Fibroblast of lung (primary cell): Measurements from ENCODE around the gene TBL2.
"Not testable (repeated sequence)": the region's sequence is repeated elsewhere in the genome, so short reads cannot be mapped to it uniquely, and the experiment has no call there.

Experiments used
- EZH2 ChIP-seq: IDR thresholded peaks from 2 replicates; pipeline ENCODE4 v1.5.1; 2012; ENCODE audit warnings: low read length, control low read depth, mild to moderate bottlenecking; ENCODE audit errors: missing control alignments
- TF ChIP-seq, protein P1 (sequence below), 2 donors: IDR thresholded peaks in 1 of 2; conservative IDR thresholded peaks in 1 of 2; 1 replicate in 1 of 2; 2 replicates in 1 of 2; pipeline ENCODE4 v1.5.1; 2011 to 2012; ENCODE audit warnings: low read length in 2 of 2, control low read depth in 1 of 2, inconsistent platforms in 1 of 2, low read depth in 1 of 2, mild to moderate bottlenecking in 1 of 2

DNA sequence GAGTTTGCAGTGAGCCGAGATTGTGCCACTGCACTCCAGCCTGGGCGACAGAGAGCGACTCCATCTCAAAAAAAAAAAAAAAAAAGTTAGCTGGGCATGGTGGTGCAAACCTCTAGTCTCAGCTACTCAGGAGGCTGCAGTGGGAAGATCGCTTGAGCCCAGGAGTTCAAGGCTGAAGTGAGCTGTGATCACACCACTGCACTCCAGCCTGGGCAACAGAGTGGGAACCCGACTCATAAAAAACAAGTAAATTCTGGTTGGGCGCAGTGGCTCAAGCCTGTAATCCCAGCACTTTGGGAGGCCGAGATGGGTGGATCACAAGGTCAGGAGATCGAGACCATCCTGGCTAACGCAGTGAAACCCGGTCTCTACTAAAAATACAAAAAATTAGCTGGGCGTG is 41.0 kb upstream of the TBL2 start:
- TF ChIP-seq, protein P1, sequence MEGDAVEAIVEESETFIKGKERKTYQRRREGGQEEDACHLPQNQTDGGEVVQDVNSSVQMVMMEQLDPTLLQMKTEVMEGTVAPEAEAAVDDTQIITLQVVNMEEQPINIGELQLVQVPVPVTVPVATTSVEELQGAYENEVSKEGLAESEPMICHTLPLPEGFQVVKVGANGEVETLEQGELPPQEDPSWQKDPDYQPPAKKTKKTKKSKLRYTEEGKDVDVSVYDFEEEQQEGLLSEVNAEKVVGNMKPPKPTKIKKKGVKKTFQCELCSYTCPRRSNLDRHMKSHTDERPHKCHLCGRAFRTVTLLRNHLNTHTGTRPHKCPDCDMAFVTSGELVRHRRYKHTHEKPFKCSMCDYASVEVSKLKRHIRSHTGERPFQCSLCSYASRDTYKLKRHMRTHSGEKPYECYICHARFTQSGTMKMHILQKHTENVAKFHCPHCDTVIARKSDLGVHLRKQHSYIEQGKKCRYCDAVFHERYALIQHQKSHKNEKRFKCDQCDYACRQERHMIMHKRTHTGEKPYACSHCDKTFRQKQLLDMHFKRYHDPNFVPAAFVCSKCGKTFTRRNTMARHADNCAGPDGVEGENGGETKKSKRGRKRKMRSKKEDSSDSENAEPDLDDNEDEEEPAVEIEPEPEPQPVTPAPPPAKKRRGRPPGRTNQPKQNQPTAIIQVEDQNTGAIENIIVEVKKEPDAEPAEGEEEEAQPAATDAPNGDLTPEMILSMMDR (conservative IDR thresholded peaks at IDR 0.05 in 1 of 2, IDR thresholded peaks at IDR 0.05 in 1 of 2; ENCODE audit: low read depth in 1 of 2, low read length in 2 of 2): not testable (repeated sequence)
- not testable (repeated sequence) for TF ChIP-seq EZH2
